HEK293 (cell line): ENCODE results near the gene IL24.

Experiments
- YY1 ChIP-seq: fragments of 450-650 bp; formaldehyde crosslinking; IDR thresholded peaks from 2 replicates; pipeline ENCODE4 v1.5.1; 2018; ENCODE audit warnings: missing biosample characterization, missing genetic modification characterization
- ZNF555 ChIP-seq: fragments of 450-650 bp; formaldehyde crosslinking; conservative IDR thresholded peaks from 2 replicates; pipeline ENCODE4 v1.5.1; 2017; ENCODE audit warnings: missing biosample characterization, mild to moderate bottlenecking, missing genetic modification characterization, inconsistent platforms

GRCh38 chr1:206878456-206878855, 18.8 kb upstream of the IL24 start:
- TF ChIP-seq YY1 (no peak), ZNF555 (no peak)
